GM18868 (cell line): ENCODE measurements around the gene ZMIZ1.

Experiments used
- ATAC-seq: cut with Tn5 transposase; IDR thresholded peaks from one replicate; pipeline ENCODE4 v1.9.1; 2021; ENCODE audit warnings: mild to moderate bottlenecking, moderate library complexity; ENCODE audit not compliant: unreplicated experiment

The ZMIZ1 gene

DNA sequence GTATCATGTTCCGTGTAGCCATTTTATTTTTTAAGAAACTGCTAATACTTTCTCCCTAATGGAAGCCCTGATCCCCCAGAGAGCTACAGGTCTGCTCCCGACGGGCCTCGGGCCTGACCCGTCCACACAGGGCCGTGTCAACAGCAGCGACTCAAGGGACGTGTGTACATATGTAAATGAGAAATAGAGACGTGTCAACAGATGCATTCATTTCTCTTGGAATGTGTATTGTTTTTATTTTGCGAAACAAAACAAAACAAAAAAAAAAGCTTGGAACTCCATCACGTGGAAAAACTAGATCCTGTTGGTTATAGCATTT is 246.8 kb downstream of the ZMIZ1 start:
- no peak for ATAC-seq

DNA sequence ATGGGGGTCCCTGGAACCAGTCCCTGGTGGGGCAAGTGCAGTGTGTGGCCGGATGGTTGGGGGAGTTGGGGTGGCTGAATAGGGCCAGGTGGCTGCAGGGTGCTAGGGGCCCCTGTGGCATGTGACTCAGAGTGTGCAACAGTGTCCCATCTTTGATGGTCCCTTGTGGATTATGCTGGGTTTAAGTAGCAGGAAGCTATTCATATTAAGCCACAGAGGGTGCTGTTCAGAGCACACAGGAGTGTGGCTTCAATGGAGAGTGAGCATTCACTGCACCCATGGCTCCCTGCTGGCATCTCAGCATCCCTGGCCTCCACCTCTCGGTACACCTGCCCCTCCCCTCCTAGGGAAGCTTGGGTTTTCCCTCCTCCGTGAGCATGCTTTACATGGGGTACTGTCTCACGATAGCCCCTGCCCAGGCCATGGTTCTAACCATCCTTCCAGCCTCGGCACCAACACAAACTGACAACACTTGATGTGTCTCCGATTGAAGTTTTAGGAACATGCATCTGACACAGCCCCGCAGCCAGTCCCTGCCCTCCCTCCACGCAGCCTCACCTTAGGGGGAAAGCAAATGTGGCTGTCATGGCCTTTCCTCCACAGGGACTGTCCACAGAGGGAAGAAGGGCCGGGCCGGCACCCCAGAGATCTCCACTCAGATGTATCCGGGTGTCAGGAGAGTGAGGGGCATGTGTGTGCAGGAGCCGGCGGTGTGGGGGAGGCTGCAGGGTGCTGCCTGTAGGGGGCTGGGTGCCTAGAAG is 248.1 kb downstream of the ZMIZ1 start:
- peak; percentile 74 for ATAC-seq

GRCh38 chr10:79318369-79318768 is 249.6 kb downstream of the ZMIZ1 start:
- ATAC-seq = no peak

GRCh38 chr10:79319115-79319771 is 250.5 kb downstream of the ZMIZ1 start:
- ATAC-seq = no peak

- ATAC-seq = no peak
These were observed 251.6 kb downstream of the ZMIZ1 start for GRCh38 chr10:79320316-79320715.

GRCh38 chr10:79320820-79321493 is 252.2 kb downstream of the ZMIZ1 start:
- ATAC-seq = no peak

DNA sequence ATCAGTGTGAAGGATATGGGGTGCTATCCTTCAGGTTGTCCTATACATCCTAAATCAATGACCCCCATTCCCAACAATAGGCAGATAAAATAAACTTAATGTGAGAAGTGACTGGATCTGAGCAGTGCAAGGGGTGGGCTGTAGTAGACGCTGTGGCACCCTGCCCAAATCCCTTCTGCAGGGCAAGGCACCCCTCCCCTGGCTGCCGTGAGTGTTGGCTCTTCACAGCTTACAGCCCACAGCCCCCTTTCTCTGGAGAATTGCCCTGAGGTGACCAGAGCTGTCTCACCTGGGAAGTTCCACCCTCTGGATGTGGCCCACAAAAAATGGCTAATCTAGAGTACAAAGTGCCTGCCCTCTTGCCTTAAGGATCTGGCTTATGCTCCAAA is 252.7 kb downstream of the ZMIZ1 start:
- no peak for ATAC-seq

DNA sequence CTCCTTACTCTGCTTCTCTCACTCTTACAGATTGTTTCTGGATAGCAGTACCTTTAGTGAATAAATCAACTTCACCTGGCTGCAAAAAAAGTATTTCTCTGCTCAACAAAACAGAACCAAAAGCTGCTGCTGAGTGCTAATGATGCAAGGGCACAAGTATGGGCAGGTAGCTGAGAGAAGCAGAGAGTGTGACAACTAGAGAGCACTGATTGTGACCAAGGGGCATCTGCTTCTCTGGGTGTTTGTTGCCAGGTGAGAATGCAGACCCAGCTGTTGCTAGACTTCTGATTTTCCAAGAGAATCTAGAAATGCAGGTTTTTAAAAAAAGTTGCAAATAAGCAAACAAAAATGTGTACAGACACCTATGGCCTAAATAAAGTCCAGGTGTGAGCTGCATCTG is 253.2 kb downstream of the ZMIZ1 start:
- ATAC-seq = no peak

DNA sequence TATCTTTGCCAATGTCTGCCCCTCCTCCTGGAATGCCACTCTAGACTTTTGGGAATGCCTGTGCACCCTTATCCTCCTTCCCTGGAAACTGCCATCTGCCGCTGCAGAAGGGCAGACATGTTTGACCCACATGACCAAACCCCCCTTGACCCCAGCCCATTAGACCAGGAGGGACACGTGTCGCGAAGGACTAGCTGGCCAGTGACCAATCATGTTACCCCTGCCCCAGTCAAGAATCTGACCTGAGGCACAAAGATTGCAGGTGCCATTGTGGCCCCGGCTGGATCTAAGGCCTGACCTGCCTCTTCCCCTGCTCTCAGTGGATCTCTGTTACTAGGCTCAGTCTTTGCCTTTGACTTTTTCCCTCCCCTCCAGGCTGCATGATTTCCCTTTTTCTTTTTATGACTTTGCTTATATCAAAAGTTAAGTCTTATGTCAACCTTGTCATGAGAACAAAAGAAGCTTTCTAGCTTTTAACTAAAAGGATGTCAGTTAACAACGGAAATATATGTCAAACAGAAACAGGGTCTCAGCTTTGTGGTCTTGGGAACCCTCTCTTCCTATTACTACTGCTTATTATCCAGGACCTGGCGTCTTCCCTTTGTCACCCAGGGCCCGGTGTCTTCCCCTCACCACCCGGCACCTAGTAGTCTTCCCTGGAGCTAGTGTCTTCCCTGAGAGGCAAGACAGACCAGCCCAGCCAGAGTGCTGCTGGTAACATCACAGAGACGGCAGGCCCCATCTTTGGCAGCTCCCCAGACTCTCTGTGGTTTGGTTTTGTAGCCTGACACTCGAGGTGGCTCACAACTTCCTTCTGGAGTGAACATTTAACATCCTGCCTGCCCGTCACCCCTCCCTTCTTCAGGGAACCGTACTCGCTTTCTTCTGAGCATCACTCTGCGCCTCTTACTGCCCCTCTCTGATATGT is 254.1 kb downstream of the ZMIZ1 start:
- ATAC-seq = peak; percentile 63

- no peak for ATAC-seq
These were observed 254.8 kb downstream of the ZMIZ1 start for GRCh38 chr10:79323602-79324001.

- ATAC-seq = no peak
These were observed 255.4 kb downstream of the ZMIZ1 start for GRCh38 chr10:79324032-79324695.

DNA sequence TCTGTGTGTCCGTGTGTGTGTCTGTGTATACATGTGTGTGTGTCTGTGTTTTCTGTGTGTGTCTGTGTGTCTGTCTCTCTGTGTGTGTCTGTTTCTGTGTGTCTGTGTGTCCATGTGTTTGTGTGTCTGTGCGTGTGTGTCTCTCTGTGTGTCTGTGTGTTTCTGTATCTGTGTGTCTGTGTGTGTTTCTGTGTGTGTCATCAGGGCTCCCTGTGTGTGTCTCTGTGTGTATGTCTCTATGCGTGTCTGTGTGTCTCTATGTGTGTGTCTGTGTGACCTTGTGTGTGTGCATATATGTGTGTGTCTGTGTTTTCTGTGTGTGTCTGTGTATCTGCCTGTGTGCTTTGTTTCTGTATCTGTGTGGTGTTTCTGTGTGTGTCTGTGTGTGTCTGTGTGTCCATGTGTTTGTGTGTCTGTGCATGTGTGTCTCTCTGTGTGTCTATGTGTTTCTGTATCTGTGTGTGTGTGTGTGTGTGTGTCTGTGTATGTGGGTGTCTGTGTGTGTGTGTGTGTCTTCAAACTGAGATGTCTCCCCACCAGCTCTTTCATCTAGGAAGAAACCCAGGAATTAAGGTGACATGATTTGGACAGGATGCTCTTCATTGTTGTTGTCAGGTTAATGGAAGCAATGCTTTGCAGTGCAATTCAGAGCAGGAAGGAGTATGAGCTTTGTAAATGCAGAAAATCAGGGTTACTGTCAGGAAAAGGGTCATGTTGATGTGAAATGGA is 257.8 kb downstream of the ZMIZ1 start:
- no peak for ATAC-seq

DNA sequence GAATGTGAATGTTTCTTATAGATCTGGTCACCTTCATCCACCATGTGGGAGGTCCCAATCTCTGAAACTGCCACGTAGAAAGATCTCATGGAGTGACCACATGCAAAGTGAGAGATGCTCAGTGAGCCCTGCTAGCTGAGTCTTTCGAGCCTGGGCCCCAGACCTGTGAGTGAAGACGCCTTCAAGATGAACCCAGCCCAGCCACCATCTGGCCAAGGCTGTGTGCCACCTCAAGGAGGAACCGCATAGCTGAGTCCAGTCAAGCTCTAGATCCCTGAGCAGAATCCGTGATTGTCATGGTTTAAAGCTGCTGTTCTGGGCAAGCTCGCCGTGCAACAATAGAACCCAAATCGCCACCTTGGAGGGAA is 258.3 kb downstream of the ZMIZ1 start:
- ATAC-seq = peak; percentile 26

- ATAC-seq = no peak
These were observed 259.5 kb downstream of the ZMIZ1 start for GRCh38 chr10:79328147-79328701.

DNA sequence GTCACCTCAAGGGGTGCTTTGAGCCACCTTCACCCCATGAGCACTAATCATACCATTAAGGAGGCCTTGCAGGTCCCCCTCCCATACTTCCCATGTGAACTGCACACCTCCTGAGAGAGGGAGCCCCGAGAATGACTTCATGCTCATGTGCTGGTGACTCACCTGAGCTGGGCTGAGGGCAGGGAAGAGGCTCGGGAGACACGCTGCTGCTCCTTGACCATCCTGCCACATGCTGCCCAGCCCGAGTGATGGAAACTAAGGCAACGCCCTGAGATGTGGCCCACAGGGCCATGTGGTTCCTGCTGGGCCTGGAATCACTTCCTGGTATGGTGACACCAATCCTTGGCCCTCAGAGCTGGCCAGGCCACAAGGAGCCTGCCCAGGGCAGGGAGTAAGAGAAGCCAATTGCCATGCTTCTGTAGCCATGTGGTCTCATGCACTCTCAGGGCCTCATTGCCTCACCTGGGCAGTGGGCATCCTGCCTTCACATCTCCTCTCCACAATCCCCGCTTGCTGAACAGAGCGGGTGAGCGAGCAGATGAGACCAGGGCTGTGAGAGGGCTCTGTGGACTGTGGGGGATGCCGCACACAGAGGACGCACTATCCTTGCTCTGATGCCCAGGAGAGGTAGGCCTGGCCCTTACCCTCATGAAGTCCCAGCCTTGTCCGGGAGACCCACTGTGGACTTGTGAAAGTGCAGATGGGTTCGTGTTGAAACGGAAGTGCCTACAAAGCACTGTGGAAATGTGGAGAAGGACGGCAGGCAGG is 260.2 kb downstream of the ZMIZ1 start:
- ATAC-seq = no peak

DNA sequence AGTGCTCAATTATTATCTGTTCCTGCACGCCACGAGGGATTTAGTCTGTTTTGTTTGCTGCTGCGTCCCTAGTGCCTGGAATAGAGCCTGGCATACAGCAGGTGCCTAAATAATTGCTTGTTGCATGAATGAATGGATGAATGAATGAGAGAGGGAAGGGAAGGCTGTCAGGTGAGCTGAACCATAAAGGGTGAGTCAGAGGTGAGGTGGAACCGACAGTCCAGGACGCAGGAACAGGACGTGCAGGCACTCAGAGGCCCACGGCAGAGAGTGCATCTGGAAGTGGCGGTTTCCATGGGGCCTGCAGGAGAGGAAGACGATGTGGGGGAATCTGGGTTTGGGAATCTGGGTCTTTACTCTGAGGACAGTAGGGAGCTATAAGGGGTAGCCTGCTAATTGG is 260.8 kb downstream of the ZMIZ1 start:
- no peak for ATAC-seq

DNA sequence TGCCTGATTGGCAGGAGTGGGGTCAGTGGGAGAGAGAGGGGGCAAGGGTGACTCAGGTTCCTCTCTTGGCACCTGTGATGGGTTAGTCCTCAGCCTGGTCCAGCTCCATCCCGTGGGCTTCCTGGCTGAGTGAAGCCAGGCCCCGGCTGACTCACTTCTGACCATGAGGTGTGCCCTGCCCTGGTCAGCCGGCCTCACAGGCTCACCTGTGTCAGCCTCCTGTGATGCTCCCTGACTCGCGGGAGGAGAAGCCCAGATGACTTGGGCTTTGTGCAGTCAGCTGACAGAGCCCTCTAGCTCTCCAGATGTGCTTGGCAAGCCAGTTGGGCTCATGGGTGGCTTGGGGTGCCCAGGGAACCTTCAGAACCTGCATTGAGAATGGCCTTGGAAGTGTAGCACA is 262.5 kb downstream of the ZMIZ1 start:
- peak; percentile 23 for ATAC-seq

DNA sequence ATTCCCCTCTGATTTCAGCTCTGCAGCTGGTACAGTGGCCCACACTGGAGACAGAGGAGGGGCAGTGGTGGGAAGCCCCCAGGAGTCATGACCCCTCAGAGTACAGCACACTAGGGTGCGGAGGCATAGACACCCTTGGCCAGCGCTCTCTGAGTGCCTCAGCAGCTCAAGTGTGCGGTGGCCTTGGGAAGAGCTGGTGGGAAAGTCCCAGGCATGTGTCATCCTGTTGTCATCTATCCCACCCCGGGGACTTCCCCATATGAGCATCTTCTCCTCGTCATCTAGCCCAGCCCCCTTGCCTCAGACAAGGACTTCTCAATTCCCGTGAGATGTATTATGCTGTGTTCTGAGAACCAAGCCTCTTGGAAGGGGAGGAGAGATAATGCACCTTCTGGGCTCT is 262.9 kb downstream of the ZMIZ1 start:
- ATAC-seq = peak; percentile 95
